Neutrophil (primary cell): ENCODE measurements around the gene TLE2.

Experiments used
- H3K27ac ChIP-seq: fragments of 200-600 bp; sonication (generic); 2 replicates; pipeline ENCODE4 v1.5.1; 2016; ENCODE audit warnings: mild to moderate bottlenecking, moderate library complexity
- H3K27me3 ChIP-seq: fragments of 200-600 bp; sonication (generic); 2 replicates; pipeline ENCODE4 v1.6.0; 2016; ENCODE audit warnings: mild to moderate bottlenecking
- H3K36me3 ChIP-seq: fragments of 200-600 bp; sonication (generic); 2 replicates; pipeline ENCODE4 v1.5.1; 2017
- H3K4me1 ChIP-seq, 2 experiments: fragments of 200-600 bp in 1 of 2; sonication (generic) in 1 of 2; 1 replicate in 1 of 2; 2 replicates in 1 of 2; pipeline versions ENCODE4 v1.5.1 to v1.6.1; 2013 to 2016; ENCODE audit warnings: low read depth in 1 of 2, low read length in 1 of 2, mild to moderate bottlenecking in 1 of 2, moderate library complexity in 1 of 2; ENCODE audit not compliant: control insufficient read depth in 1 of 2, insufficient read depth in 1 of 2
- H3K4me3 ChIP-seq, 2 experiments: fragments of 200-600 bp in 1 of 2; sonication (generic) in 1 of 2; 1 replicate in 1 of 2; 2 replicates in 1 of 2; pipeline ENCODE4 v1.5.1; 2013 to 2016; ENCODE audit warnings: low read depth in 1 of 2, low read length in 1 of 2, mild to moderate bottlenecking in 1 of 2, moderate library complexity in 1 of 2
- H3K9me3 ChIP-seq: fragments of 200-600 bp; sonication (generic); 2 replicates; pipeline ENCODE4 v1.5.1; 2016
- CTCF ChIP-seq: fragments of 200-600 bp; sonication (generic); IDR thresholded peaks from 2 replicates; pipeline ENCODE4 v1.5.1; 2016; ENCODE audit warnings: antibody characterized with exemption

The TLE2 gene

GRCh38 chr19:2978772-2979171, 50.3 kb downstream of the TLE2 start:
- H3K4me1 ChIP-seq, result peaks cover 17 to 18% of the 10 kb centered on the region in 2 experiments
- no peak overlapping the region for H3K4me3 ChIP-seq
- no peaks in the 10 kb centered on the region for H3K9me3 ChIP-seq
- no peak for TF ChIP-seq CTCF
- no peaks in the 10 kb centered on the region for H3K36me3 ChIP-seq
- H3K27me3 ChIP-seq, result peaks cover 78% of the 10 kb centered on the region
- H3K27ac ChIP-seq, result no peak overlapping the region

GRCh38 chr19:2978166-2978767, 50.8 kb downstream of the TLE2 start:
- peaks cover 78% of the 10 kb centered on the region for H3K27me3 ChIP-seq
- no peaks in the 10 kb centered on the region for H3K9me3 ChIP-seq
- H3K4me3 ChIP-seq, result no peak overlapping the region
- no peak for TF ChIP-seq CTCF
- peaks cover 17 to 18% of the 10 kb centered on the region in 2 experiments for H3K4me1 ChIP-seq
- H3K36me3 ChIP-seq, result no peaks in the 10 kb centered on the region
- no peak overlapping the region for H3K27ac ChIP-seq

- no peak for TF ChIP-seq CTCF
- Histone ChIP-seq H3K27ac (no peak overlapping the region), H3K4me3 (peak overlapping the region in 1 of 2 experiments; percentile 50), H3K36me3 (no peaks in the 10 kb centered on the region), H3K4me1 (peaks cover 17 to 18% of the 10 kb centered on the region in 2 experiments), H3K9me3 (no peaks in the 10 kb centered on the region), H3K27me3 (peaks cover 76% of the 10 kb centered on the region)
Measured at GRCh38 chr19:2977746-2978138, 51.3 kb downstream of the TLE2 start.

GRCh38 chr19:2977001-2977745, 51.9 kb downstream of the TLE2 start, which contains the start of gene TLE6:
Gene TLE6, plus strand, starts transcription at chr19:2977564. Its CDS starts 670 bp downstream, at chr19:2978234.
- peaks cover 70% of the 10 kb centered on the region for H3K27me3 ChIP-seq
- H3K9me3 ChIP-seq, result no peaks in the 10 kb centered on the region
- H3K4me3 ChIP-seq, result peak within 1 kb of the TSS; percentile 50
- no peak for TF ChIP-seq CTCF
- H3K27ac ChIP-seq, result no peak within 1 kb of the TSS
- peaks cover 17 to 18% of the 10 kb centered on the region in 2 experiments for H3K4me1 ChIP-seq
- H3K36me3 ChIP-seq, result no peaks in the 10 kb centered on the region

GRCh38 chr19:2976609-2977000, 52.5 kb downstream of the TLE2 start:
- H3K36me3 ChIP-seq, result no peaks in the 10 kb centered on the region
- H3K9me3 ChIP-seq, result no peaks in the 10 kb centered on the region
- H3K4me1 ChIP-seq, result peaks cover 18 to 20% of the 10 kb centered on the region in 2 experiments
- peak overlapping the region; percentile 50 for H3K4me3 ChIP-seq
- H3K27ac ChIP-seq, result no peak overlapping the region
- no peak for TF ChIP-seq CTCF
- peaks cover 65% of the 10 kb centered on the region for H3K27me3 ChIP-seq
